NCI-H510A treated with DMSO at 0.1 percent for 48 hours (cell line): ENCODE data around the gene PIGU.

Experiments used
- DNase-seq: peaks from one replicate; lab custom pipeline; 2025; lab: John Stamatoyannopoulos, UW

Gene PIGU

DNA sequence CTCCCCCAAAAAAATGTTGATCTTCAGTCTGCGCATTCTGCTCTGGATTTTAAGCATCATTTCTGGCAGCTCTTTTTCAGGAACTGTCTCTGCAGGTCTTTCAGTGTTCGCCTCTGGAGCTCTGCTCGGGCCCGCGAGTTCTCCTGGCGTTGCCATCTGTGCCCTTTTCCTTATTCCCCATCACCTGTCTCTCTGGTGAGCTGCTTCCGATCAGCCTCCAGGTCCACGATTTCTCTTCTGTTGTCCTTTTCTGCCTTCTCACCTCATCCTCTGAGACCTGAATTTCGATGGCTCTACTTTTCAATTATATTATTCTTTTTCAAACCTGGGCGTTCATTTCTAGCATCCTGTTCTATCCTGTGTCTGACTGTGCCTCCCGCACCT lies 119.0 kb downstream of the PIGU start:
- DNase-seq: no peak

DNA sequence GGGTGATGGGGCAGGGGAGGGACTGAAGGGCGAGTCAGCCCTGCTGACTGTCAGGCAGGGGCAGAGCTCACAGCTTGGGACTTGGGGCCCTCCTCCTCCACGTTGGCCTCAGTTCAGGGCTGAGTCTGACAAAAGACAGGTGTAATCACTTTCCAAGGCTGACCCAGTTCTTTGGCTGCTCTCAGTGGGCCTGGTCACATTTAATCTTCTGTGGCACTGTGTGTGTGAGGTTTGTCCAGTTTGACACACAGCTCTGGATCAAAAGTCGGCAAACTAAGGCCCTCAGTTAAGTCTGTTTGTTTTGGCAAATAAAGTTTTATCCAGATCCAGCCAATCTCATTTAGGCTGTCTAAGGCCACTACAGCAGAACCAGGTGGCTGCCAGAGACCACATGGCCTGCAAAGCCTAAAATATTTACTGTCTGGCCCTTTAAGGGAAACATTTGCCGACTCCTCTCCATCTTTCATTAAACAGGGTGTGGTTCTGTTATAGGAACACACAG lies 123.5 kb downstream of the PIGU start:
- DNase-seq: peak; percentile 13

DNA sequence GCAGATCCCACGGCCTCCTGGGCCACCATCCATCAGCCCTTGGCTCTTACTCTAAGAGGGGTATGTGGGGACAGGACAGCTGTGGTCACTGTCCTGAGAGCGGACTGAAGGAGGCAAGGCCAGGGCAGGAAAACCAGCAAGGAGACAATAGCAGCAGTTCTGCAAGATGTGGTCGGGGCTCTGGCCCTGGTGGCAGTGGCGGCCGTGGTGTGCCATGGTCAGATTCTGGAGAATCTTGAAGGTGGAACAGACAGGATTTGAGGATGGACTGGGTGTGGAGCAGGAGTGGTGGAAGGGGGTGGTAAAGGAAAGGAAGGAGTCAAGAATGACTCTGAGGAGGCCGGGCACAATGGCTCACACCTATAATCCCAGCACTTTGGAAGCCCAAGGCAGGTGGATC lies 124.3 kb downstream of the PIGU start:
- DNase-seq: no peak

DNA sequence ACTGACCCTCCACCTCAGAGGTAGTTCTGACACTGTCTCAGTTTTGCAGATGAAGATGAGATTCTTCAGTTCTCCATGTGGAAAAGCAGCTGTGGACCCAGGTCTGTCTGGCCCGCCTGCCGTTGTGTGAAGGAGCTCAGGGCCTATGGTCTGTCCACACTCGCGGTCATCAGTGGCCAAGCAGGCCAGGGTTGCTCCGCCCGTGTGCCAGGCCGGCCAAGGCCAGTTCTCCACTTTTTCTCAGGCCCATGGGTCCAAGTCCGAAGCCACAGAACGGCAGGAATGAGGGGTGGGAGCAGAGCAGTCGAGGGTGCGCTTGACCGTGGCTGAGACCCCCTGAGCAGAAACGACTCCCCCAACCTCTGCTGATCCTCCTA lies 127.0 kb downstream of the PIGU start:
- no peak for DNase-seq

DNA sequence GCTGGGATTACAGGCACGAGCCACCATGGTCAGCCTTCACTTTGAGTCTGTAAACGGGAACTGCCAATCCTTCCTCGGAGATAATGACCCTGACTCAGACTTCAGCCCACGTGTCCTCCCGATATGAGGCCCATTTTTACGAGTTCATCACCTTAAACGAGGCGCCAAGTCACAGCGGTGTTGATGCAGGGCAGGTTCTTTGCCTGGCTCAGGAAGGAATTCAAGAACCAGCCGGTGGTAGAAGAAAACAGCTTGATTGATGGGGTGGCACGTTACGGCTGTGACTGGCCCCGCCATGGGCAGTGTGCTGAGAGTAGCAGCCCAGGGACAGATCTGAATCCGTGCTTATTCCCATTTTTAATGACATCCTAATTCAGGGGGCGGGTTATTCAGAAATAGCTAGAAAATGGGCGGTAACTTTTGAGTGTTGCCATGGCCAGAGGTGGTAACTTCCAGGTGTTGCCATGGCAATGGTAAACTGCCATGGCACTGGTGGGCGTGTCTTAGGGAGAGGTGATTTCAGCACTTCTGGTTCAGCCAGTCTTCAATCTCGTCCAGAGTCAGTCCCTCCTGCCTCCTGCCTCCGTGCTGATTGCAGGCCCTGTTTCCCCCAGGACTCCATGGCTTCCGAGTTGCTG lies 127.5 kb downstream of the PIGU start:
- DNase-seq: peak; percentile 61

DNA sequence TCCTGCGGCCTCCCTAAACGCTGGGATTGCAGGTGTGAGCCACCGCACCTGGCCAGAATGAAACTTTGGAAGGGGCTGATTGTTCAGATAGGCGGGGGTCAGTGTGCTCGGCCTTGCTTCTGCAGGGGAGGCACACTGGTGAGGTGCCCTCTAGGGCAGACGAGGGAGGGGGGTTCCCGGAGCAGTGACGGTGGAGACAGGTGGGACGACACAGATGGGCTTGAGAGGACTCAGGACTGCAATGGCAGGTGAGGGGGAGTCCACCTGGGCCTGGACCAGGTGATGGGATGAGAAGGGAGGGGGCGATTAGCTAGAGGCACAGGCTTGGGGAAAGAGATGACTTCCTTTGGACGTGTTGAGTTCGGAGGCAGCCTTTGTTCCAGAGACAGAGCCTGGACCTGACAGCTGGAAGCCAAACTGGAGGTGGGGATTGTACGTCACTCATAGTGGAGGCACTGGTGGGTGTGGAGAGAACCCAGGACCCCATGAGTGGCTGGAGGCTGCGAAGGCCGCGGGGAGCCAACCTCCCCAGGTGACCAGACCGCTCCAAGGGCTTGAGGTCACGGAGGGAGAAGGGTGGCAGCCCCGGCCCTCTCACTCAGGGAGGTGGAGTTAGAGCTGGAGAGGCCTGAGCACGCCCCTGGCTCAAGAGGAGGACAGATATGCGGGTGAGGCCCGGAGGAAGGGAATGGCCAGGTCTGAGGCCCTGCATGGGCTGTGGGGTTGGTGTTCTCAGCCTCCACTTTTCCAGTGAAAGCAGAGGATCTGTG lies 128.9 kb downstream of the PIGU start:
- DNase-seq: peak; percentile 63

DNA sequence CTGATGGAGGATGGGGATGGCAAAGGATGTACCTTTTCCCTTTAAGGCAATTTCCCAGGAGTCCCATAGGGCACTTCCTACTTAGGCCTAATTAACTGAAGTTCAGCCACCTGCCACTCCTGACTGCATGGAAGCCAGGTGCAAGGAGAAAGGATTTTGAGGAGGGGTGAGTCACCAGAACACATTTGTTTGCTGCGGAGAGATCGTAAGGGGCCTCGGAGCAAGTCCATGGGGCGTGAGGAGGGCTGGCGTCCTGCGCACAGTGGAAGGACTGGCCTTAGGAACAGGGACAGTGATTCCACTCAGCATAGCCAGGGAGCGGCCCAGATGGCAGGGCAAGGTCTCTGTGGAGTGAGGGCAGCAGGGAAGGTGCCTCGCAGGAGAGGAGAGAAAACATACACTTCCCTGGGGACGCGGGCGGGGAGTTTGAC lies 130.1 kb downstream of the PIGU start:
- peak; percentile 89 for DNase-seq

DNA sequence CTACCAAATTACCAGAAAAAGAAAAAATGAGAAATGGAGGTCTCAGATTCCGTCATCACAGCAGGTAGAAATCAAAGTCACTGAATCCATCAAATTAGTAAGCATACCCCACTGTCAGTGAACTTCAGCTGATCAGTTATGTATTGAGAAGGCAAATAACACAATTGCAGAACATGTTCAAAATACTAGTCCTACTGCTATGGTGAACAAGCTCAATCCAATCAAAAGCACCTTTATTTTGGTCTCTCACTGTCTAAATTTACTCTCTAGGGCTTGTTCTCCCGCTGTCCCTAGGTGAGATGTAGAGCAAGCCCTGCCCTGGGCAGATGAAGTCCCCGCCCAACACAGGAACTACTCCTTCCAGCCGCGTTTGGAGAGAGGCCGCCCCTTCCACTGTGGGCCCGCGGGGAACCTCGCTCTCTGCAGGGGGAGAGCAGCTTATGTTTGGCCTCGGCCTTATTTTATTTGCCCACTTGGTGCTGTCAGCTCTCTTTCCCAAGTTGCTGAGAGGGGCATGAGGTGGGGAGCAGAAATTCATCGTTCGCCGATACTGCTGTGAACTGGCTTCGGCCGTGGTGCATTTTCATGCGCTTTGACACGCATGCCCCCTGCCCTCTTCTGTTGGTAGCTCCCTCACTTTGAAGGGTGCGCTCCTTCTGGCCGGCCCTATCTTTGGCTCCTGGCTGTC lies 132.6 kb downstream of the PIGU start:
- peak; percentile 75 for DNase-seq

DNA sequence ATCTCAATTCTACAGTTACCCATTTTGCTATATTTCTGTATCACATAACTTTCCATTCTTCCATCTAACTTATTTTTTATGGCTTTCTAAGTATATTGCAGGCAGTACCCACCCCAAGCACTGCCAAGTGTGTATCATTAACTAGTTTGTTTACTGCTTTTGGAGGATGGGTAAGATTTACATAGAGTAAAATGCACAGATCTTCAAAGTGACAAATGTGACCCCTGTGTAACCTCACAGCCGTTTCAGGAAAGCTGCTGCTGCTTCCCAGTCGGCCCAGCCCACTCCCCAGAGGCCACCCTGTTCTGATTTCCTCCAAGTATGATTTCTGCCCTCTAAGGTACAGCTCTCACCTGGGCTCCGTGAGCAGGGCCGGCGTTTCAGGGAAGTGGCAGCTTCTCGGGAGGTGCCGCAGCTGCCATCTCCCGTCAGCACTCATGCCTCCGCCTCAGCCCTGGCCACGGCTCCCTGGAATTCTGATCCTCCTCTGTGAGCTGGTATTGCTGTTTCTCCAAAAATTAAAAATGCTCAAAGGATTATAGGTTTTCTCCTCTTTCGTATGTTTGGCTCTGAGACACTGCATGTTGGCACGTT lies 133.3 kb downstream of the PIGU start:
- peak; percentile 28 for DNase-seq

DNA sequence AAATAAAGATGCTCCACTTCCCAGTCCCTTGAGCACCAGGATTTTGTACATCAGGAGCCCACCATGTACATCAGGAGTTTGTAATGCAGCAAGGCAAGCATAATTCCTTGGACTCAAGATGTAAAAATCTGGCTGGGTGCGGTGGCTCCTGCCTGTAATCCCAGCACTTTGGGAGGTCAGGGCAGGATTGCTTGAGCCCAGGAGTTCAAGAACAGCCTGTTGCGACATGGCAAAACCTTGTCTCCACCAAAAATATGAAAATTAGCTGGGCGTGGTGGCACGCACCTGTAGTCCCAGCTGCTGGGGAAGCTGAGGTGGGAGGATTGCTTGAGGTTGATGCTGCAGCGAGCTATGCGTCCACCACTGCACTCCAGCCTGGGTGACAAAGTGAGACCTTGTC lies 134.5 kb downstream of the PIGU start:
- DNase-seq: no peak

DNA sequence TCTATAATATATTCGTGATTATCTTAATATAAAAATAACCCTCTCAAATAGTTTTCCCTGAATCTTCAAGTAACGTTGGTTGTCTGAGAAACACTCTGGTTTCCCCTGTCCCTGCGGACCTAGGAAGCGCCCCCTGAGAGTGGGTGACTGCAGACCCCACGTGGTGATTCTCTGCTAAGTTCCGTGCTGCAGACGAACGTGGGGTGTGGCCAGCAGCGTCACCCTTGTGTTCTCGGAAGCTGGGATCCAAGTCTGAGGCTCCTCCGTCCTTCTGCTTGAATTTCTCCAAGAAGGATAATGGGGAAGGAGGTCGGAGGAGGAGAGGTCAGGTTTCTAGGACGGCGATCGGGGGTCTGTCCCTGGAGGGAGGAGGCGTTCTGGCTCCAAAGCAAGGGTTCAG lies 135.0 kb downstream of the PIGU start:
- no peak for DNase-seq

DNA sequence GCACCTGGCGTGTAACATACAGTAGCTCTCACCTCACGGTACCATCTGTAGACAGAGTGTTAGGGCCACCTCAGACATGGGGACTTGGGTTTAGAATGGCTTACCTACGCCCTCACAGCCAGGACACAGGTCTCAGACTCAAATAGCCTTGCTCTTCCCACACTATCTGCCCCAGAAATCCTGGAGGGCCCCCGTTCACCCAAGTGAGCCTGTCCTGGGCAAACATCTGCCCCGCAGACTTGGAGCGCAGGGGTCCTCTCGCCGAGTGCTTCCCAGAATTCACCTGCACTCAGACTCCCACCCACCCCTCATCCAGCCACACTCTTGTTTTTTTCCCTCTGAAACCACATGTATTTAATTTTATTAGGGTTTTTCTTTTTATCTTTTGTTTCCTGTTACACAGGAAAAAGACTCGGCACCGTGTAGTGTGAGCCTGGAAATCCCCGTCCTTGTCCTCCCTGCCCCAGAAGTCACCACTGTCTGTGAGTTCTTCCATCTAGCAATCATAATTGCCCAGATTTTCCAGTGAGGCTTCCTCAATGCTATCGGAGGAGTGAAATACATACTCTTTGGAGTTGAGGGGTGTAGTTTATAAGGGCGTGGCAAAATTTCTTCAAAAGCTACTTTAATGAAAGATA lies 135.5 kb downstream of the PIGU start:
- no peak for DNase-seq

DNA sequence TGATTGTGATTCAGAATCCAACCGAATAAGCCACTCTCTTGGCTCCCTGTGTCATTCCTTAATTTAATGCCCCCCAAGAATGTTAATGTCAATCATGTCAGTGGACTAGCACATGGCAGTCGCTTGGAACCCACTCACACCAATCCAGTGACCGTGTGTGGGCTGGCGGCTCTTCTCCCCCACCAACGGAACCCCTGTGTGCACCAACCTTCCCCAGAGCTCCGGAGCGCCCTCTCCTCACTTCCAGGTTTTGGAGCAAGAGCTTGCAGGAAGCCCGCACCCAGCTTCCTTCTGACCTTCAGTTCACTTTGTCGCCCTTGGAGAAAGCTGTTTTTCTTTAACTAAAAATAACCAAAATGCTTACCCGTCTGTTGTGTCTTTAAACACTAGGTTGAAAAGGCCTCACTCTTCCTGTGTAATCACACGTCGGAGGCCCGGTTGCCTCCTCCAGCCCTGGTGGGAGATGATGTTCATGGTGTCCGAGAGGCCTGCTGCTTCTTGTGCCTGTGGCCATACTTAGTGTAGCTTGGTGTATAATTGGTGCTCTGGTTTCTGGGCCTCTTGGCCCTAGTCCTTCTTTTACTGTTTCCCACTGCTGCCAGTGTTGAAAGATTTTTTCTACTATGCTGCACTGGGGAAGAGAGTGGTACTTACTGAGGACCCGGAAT lies 136.2 kb downstream of the PIGU start:
- no peak for DNase-seq

DNA sequence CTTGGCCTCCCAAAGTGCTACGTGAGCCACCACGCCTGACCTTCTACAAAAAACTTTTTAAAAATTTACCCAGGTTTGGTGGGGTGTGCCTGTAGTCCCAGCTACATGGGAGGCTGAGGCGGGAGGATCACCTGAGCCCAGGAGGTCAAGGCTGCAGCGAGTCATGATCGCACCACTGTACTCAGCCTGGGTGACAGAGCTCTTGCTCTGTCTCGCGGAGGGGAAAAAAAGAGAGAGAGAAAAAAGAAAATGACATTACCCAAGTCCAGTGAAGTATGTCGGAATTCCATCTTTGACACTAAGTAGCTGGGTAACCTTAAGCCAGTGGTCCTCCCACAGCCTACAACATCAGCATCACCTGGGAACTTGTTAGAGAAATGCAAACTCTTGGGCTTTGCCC lies 137.1 kb downstream of the PIGU start:
- no peak for DNase-seq

DNA sequence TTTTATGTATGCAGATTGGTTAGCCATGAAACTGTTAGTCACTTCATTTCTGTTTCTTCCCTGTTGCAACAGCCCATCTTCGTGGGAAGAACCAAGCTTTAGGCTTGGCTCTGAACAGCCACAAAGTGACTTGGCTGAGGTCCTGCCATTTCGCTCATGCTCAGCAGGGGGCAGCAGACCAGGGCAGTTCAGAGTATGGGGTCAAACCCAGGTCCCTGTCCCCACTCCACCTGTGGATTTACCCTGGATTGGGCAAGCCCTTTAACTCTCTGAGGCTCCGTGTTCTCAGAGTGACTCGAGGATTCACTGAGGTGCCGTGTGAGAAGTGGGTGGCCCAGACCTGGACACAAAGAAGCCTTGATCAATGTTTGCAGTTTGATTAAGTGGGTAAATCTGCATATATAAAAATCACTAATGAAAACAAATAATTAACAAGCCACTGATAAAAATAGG lies 138.2 kb downstream of the PIGU start:
- DNase-seq: peak; percentile 37

DNA sequence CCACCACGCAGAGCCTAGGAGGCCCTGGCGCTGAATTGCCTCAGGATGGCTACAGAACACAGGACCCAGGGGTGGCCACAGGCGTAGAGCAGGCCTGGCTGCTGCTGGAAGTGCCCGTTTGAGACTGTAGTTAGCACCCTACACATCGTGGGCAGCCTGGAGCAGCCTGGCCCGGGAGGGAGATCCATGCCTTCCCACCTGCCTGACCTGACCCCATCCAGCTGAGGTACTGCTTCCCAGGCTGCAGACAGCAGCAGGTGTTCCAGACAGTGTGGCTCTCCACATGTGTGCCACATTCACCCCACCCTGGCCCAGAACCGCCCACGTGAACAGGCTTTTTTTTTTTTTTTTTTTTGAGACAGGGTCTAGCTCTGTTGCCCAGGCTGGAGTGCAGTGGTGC lies 139.2 kb downstream of the PIGU start:
- no peak for DNase-seq

DNA sequence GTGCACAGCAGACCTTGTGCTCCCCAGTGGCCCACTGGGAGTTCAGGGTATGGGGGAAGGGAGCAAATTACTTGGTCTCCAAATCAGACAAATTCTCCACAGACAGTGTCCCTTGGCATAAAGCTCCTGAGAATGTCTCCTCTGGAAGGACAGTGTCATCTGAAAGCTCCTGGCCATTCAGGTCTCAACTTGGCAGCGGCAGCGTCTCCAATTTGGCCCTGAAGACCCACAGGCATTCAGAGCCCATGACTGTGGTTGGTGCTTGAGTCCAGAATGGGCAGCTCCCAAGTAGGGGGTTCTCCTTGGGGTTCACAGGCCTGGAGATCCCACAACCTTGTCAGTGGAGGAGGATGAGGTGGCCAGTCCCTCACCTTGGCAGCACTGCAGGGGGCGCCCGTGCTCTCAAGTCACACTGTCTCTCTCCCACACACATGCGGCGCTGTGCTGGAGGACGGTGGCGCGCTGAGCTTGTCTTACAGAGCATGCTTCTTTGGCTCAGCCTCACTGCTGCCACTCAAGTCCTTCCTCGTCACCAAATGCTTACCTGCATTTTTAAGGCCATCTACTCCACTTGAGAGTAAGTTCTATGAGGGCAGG lies 140.0 kb downstream of the PIGU start:
- DNase-seq: peak; percentile 29

DNA sequence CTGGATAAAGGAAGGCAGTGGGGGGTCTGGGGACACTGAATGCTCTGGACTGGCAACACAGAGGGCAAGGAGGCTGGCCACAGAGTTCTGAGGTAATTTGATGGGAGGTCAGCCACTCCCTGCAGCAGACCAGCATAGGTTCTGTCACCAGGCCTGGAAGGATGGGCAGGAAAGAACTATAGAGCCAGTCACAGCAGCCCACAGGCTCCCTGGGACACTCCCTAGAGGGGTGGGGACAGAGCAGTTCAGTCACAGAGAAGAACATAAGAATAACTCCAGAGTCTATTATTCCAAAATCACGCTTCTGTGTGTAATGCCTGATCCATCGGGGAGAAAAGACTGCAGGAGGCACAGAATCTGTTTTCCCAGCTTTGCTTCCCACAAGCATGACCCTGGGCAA lies 141.0 kb downstream of the PIGU start:
- DNase-seq: no peak

DNA sequence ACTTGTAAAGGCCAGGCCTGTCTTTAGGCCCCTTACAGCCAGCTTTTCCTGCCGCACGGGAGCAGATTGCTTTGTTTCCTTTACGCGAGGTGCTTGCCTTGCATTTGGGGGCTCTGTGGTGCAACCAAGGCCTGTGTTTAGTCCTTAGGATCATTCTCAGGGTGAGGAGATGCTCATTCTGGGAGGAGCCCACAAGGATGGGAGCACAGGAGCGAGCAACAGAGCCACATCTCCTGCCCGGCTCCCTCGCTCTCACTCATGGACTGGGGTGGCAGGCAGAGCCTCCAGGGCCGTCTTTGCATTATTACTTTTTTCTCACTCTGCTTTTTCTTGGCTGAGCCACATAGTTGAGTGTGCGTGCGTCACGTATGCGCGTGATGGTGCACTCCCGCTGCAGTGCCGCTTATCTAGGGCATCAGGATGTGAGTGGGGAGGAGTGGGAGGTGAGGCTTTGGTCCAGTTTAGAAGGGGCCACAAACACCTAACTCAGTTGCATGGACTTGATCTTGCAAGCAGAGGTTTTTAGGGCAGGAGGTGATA lies 141.5 kb downstream of the PIGU start:
- DNase-seq: no peak

DNA sequence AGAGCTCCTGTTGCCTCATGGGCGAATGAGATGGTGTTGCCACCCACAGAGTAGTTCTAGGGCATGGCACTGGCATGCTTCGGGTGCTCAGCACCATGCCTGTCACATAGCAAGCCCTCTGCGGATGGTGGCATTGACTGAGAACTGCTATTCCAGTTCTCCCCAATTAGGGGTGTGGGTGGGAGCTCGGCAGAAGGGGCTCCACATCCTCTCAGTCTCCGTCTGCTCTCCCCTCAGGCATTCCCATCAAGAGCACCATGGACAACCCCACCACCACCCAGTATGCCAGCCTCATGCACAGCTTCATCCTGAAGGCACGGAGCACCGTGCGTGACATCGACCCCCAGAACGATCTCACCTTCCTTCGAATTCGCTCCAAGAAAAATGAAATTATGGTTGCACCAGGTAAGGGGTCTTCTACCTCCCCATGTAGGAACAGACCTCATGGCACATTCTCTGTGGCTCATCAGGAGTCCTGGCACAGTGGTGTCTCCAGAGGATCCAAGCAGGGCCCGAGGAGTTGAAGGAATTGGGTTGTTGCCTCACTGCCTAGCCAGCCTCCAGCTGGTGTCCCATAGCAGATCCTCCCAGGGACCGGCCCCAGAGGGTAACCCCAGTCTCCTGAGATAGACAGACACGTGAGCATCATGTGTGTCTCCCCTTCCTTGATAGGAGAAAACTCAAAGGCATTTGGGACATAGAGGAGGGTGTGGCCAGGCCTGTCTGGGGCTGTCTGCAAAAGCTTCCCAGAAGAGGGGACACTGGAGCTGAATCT lies 142.3 kb downstream of the PIGU start:
- DNase-seq: no peak
